GM12878 (cell line): ENCODE measurements around the gene TCERG1. TPM values are rescaled to one million over a fixed set of nuclear protein-coding genes. Genes with fewer than 3 reads are reported as not detected.

Experiments used
- DPF2 ChIP-seq: fragments of 450-650 bp; IDR thresholded peaks from 2 replicates; pipeline ENCODE4 v1.6.1; 2017; ENCODE audit warnings: mild to moderate bottlenecking
- HDGF ChIP-seq: fragments of 450-650 bp; IDR thresholded peaks from 2 replicates; pipeline ENCODE4 v1.6.1; 2016; ENCODE audit warnings: antibody characterized with exemption
- KDM1A ChIP-seq: fragments of 200-600 bp; sonication (generic); IDR thresholded peaks from 2 replicates; pipeline ENCODE4 v1.6.1; 2016; ENCODE audit warnings: borderline replicate concordance
- LARP7 ChIP-seq: fragments of 450-650 bp; IDR thresholded peaks from 2 replicates; pipeline ENCODE4 v1.6.1; 2017; ENCODE audit warnings: mild to moderate bottlenecking
- MXI1 ChIP-seq: fragments of 150-350 bp; IDR thresholded peaks from 2 replicates; pipeline ENCODE4 v1.6.1; 2011; ENCODE audit warnings: low read depth, mild to moderate bottlenecking, inconsistent platforms, low read length, improper control_type of control experiment
- NFYB ChIP-seq: IDR thresholded peaks from 2 replicates; pipeline ENCODE4 v1.6.1; 2011; ENCODE audit warnings: low read depth, mild to moderate bottlenecking, low read length, improper control_type of control experiment, moderate library complexity; ENCODE audit not compliant: insufficient read depth
- NR2C1 ChIP-seq: fragments of 450-650 bp; IDR thresholded peaks from 2 replicates; pipeline ENCODE4 v1.6.1; 2017; ENCODE audit warnings: antibody characterized with exemption, mild to moderate bottlenecking, moderate library complexity
- RELA ChIP-seq: fragments of 450-650 bp; IDR thresholded peaks from 2 replicates; pipeline ENCODE4 v1.8.0; 2014; ENCODE audit warnings: borderline replicate concordance; ENCODE audit not compliant: partially characterized antibody
- RFX5 ChIP-seq: IDR thresholded peaks from 2 replicates; pipeline ENCODE4 v1.6.1; 2011; ENCODE audit warnings: low read depth, low read length, improper control_type of control experiment
- SMAD5 ChIP-seq: IDR thresholded peaks from 2 replicates; pipeline ENCODE4 v1.6.1; 2016; ENCODE audit warnings: antibody characterized with exemption, low read depth
- SRF ChIP-seq, 2 experiments: IDR thresholded peaks; 2 replicates each; pipeline ENCODE4 v1.6.1; 2011; ENCODE audit warnings: low read depth in 2 of 2, low read length in 2 of 2, mild to moderate bottlenecking in 1 of 2, moderate library complexity in 1 of 2
- TCF3 ChIP-seq: IDR thresholded peaks from 2 replicates; pipeline ENCODE4 v1.6.1; 2012; ENCODE audit warnings: low read depth, mild to moderate bottlenecking, low read length, borderline replicate concordance; ENCODE audit not compliant: insufficient read depth
- TCF7 ChIP-seq: IDR thresholded peaks from 2 replicates; pipeline ENCODE4 v1.6.1; 2014; ENCODE audit warnings: antibody characterized with exemption, borderline replicate concordance
- ZSCAN29 ChIP-seq: fragments of 450-650 bp; IDR thresholded peaks from 2 replicates; pipeline ENCODE4 v1.6.1; 2017; ENCODE audit warnings: mild to moderate bottlenecking, moderate library complexity
- ZZZ3 ChIP-seq: IDR thresholded peaks from 2 replicates; pipeline ENCODE4 v1.6.1; 2011; ENCODE audit warnings: low read depth; ENCODE audit not compliant: control insufficient read depth, insufficient read length
- polyA plus RNA-seq, 11 experiments: library from polyadenylated mRNA; depleted of rRNA in 4 of 11; unstranded in 6 of 11; stranded (reverse) in 5 of 11; fragments of >200 nt; fragmentation: Nextera tagmentation in 4 of 11; fragmentation: Illumina TruSeq in 1 of 11; extraction: Ambion mirVana in 4 of 11; extraction: Trizol in 1 of 11; gene quantifications; 1 replicate in 1 of 11; 2 replicates in 10 of 11; pipeline versions ENCODE4 v1.2.1 to v1.2.3, GENCODE V29; 2011 to 2016; ENCODE audit warnings: inconsistent platforms in 2 of 11, missing spikeins in 2 of 11, low read depth in 1 of 11
- total RNA-seq, 4 experiments: library from RNA; depleted of rRNA in 3 of 4; stranded (reverse); fragments of >200 nt in 3 of 4; fragmentation: Illumina TruSeq in 1 of 4; extraction: Trizol in 1 of 4; gene quantifications; 2 replicates each; pipeline versions ENCODE4 v1.2.1 to v1.2.3, GENCODE V29; 2013 to 2021
- TF ChIP-seq, protein P1 (sequence below): fragments of 450-650 bp; IDR thresholded peaks from 2 replicates; pipeline ENCODE4 v1.6.1; 2014; ENCODE audit warnings: mild to moderate bottlenecking
- TF ChIP-seq, protein P2 (sequence below): fragments of 450-650 bp; formaldehyde crosslinking; IDR thresholded peaks from 2 replicates; pipeline ENCODE4 v1.5.0; 2022; ENCODE audit warnings: mild to moderate bottlenecking, missing genetic modification characterization
- TF ChIP-seq, protein P3 (sequence below): IDR thresholded peaks from 2 replicates; pipeline ENCODE4 v1.6.1; 2012; ENCODE audit warnings: improper control_type of control experiment, low read depth, low read length; ENCODE audit not compliant: insufficient replicate concordance

The TCERG1 gene
- total and polyA plus RNA-seq, 10 of the 15 experiments (the other 5 are each of a cell fraction or from before 2014, with no cell fraction given) = 51.5 to 131 (median 91.6) TPM

DNA sequence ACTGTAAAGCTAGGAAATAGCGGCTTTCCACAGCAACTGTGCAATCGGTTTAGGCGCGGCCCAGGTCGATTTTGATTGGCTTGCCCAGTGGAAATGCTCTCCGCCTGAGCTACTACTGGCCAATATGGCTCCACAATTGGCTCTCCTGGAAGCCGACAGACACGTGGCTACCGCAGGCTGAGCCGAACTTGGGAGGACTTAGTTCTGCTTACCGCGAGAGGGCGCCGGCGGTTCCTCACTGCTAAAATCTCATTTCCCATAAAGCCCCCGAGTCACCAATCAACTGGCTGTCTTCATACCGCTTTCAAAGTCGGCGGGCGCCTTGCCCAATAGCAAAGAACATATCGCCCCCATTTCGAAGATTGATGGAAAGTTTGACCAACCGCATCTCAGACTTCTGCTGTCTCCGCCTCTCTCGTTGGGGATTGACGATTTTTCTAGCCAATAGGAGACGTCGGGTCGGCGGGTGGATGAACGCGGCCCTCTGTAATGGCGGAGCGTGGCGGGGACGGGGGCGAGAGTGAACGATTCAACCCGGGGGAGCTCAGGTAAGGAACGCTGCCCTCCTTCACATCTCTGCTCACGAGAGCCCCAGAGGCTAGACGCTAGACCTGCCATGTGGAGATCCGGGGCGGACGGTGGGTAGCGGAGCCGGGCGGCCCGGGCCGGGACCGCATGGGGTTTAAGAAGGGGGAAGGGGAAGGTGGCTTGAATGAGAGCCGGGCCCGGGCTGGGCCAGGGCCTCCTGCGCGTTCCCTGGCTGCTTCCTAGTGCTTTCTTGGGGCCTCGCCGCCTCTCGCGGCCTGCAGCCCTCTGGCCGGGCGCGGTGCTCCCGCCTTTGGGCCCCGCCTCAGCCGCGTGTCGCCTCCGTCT, at the start of gene TCERG1 (continued):
- TF ChIP-seq, protein P1, sequence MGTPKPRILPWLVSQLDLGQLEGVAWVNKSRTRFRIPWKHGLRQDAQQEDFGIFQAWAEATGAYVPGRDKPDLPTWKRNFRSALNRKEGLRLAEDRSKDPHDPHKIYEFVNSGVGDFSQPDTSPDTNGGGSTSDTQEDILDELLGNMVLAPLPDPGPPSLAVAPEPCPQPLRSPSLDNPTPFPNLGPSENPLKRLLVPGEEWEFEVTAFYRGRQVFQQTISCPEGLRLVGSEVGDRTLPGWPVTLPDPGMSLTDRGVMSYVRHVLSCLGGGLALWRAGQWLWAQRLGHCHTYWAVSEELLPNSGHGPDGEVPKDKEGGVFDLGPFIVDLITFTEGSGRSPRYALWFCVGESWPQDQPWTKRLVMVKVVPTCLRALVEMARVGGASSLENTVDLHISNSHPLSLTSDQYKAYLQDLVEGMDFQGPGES = peak; percentile 96
- TF ChIP-seq HDGF (no peak), NR2C1 (no peak), RELA (no peak), MXI1 (peak; percentile 87), ZZZ3 (no peak), SMAD5 (no peak), NFYB (peak; percentile 98), DPF2 (peak; percentile 99), LARP7 (peak; percentile 82), TCF3 (no peak), TCF7 (no peak), ZSCAN29 (no peak), RFX5 (peak; percentile 33; the same call in 1 of the 2 replicates), SRF (IDR thresholded peaks at IDR 0.05; ENCODE audit: low read depth in 2 of 2, low read length in 2 of 2) (0 out of 4 replicates have a peak, but pooled peaks of 1 of the 2 experiments have one; percentile 49), KDM1A (no peak)
- TF ChIP-seq, protein P2, sequence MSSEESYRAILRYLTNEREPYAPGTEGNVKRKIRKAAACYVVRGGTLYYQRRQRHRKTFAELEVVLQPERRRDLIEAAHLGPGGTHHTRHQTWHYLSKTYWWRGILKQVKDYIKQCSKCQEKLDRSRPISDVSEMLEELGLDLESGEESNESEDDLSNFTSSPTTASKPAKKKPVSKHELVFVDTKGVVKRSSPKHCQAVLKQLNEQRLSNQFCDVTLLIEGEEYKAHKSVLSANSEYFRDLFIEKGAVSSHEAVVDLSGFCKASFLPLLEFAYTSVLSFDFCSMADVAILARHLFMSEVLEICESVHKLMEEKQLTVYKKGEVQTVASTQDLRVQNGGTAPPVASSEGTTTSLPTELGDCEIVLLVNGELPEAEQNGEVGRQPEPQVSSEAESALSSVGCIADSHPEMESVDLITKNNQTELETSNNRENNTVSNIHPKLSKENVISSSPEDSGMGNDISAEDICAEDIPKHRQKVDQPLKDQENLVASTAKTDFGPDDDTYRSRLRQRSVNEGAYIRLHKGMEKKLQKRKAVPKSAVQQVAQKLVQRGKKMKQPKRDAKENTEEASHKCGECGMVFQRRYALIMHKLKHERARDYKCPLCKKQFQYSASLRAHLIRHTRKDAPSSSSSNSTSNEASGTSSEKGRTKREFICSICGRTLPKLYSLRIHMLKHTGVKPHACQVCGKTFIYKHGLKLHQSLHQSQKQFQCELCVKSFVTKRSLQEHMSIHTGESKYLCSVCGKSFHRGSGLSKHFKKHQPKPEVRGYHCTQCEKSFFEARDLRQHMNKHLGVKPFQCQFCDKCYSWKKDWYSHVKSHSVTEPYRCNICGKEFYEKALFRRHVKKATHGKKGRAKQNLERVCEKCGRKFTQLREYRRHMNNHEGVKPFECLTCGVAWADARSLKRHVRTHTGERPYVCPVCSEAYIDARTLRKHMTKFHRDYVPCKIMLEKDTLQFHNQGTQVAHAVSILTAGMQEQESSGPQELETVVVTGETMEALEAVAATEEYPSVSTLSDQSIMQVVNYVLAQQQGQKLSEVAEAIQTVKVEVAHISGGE (CRISPR knock-in tag) = no peak
- TF ChIP-seq, protein P3, sequence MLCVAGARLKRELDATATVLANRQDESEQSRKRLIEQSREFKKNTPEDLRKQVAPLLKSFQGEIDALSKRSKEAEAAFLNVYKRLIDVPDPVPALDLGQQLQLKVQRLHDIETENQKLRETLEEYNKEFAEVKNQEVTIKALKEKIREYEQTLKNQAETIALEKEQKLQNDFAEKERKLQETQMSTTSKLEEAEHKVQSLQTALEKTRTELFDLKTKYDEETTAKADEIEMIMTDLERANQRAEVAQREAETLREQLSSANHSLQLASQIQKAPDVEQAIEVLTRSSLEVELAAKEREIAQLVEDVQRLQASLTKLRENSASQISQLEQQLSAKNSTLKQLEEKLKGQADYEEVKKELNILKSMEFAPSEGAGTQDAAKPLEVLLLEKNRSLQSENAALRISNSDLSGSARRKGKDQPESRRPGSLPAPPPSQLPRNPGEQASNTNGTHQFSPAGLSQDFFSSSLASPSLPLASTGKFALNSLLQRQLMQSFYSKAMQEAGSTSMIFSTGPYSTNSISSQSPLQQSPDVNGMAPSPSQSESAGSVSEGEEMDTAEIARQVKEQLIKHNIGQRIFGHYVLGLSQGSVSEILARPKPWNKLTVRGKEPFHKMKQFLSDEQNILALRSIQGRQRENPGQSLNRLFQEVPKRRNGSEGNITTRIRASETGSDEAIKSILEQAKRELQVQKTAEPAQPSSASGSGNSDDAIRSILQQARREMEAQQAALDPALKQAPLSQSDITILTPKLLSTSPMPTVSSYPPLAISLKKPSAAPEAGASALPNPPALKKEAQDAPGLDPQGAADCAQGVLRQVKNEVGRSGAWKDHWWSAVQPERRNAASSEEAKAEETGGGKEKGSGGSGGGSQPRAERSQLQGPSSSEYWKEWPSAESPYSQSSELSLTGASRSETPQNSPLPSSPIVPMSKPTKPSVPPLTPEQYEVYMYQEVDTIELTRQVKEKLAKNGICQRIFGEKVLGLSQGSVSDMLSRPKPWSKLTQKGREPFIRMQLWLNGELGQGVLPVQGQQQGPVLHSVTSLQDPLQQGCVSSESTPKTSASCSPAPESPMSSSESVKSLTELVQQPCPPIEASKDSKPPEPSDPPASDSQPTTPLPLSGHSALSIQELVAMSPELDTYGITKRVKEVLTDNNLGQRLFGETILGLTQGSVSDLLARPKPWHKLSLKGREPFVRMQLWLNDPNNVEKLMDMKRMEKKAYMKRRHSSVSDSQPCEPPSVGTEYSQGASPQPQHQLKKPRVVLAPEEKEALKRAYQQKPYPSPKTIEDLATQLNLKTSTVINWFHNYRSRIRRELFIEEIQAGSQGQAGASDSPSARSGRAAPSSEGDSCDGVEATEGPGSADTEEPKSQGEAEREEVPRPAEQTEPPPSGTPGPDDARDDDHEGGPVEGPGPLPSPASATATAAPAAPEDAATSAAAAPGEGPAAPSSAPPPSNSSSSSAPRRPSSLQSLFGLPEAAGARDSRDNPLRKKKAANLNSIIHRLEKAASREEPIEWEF = no peak
